NCI-H1436 treated with DMSO at 0.1 percent for 48 hours (cell line): ENCODE results near the gene C10orf143.

Source experiments
- DNase-seq: peaks from one replicate; lab custom pipeline; 2025; lab: John Stamatoyannopoulos, UW

The C10orf143 gene

DNA sequence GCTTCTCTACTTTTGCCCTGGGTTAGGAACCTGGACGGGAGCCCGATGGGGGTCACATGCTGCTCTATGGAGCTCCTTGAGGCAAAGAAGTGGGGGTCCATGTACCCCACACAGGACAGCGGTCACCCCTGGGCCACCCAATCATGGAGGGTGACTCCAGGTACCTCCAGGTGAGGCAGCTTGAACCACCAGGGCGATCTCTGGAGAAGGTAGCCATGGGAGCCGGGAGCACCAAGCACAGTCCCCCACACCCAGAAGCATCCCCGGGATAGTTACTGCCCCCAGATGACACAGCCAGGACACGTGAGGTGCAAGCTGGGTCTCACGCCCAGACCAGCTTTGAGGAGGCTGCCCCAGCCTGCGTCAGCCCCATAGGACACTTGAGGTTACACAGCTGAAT, 58.4 kb downstream of the C10orf143 start:
- DNase-seq: no peak

GRCh38 chr10:130050721-130051120, 59.9 kb downstream of the C10orf143 start:
- no peak for DNase-seq

GRCh38 chr10:130049987-130050386, 60.6 kb downstream of the C10orf143 start:
- no peak for DNase-seq

DNA sequence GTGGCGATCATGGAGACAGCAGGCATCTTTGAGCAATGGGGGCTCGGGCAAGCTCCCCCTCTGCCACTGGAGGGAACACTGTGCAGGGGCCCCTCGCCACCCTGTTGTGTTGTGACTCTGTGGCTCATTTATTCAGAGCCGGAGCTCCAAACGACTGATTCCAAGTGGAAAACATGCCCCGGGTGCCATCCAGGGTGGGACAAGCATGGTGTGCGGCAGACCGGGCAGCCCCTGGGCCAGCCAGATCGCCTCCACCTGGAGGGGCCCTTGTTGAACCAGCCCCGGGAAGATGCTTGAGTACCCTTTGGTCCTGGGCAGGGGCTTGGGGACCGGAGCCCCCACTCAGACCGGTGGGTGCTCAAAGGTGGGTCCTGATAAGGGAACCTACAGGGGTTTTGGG, 61.4 kb downstream of the C10orf143 start:
- no peak for DNase-seq

DNA sequence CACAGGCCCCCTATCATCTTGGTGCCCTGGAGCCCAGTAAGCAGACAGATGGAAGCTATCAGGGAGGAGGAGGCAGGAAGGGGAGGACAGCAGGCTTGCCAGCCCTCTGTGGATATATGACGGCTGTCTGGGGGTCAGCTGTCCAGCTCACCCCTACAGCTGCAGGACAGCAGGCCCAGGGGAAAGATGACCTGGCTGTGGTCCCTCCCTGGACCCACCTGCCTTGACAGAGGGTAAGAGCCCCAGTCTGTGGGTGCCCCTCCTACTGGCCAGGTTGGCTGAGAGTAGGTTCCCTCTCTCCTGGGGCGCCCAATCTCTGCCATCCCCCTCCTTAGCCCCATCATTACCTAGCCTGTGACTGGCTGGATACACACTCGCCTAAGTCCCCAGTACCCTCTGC, 62.5 kb downstream of the C10orf143 start:
- no peak for DNase-seq

- no peak for DNase-seq
These were observed 63.3 kb downstream of the C10orf143 start for GRCh38 chr10:130047336-130047735.

DNA sequence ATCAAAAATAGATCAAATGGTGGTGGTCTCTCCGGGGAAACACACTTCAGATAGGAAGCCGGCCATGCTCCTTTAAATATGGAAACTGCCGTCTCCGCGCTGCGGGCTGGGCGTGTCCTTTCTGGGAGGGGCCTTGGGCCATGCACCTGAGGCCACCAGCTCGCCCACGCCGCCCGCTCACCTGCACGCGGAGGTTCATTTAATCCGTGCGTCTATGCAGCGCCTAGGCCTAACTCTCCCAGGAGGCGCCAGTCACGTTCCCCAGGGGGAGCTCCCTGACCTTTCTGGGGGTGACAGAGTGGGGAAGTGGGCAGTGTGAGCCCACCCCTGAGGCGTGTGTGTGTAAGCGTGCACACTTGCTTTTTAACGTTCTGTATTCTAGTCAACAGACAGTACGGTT, 64.0 kb downstream of the C10orf143 start:
- DNase-seq: no peak

DNA sequence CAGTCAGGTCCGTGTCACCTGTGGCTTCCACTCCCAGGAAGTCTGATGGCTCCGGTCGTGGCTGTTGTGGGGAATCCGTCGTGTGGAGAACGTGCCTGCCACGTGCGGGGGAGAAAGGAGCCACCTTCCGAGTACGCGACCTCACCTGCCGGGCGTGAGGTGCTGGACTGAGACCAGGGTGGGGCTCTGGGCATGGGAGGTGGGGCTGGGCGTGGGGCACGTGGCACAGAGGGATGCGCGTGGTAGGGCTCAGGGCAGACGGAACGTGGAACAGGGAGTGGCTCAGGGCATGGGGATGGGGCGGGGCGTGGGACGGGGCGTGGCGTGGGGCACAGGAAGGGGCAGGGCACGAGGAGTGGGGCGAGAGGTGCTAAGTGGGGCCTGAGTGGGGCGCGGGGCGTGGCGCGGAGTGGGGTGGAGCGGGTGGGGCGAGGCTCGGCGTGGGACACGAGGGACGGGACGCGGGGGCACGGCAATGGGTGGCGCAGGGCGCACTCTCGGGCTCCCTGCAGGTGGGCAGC, 64.8 kb downstream of the C10orf143 start:
- no peak for DNase-seq

DNA sequence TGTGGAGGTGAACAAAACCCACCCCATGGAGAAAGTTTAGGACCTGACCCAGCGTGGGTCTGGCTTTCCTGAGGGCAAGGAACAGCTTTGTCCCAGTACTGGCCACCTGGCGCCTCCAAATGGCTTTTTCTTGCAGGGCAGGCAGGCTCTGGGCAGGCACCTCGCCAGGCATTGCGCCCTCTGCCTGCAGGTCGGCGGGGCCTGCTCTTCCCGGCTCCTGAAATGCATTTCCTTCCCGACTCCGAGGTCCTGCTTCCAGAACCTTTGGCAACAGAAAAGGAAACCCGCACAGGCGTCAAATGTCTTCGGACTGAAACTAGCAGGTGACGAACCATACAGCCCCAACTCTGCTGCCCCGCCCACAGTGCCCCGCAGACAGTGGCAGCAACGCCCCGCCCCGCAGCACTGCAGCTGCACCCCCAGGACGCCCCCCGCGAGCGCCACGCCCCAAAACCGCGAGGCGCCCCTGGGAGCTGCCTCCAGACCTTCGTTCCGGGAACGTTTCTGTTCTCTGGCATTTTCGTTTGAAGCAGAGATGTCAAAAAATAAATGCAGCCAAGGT, 65.5 kb downstream of the C10orf143 start:
- DNase-seq: no peak

GRCh38 chr10:130044067-130045061, 66.3 kb downstream of the C10orf143 start:
- DNase-seq: no peak

- DNase-seq: no peak
These were observed 67.1 kb downstream of the C10orf143 start for GRCh38 chr10:130043491-130043890.

GRCh38 chr10:130042381-130042780, 68.2 kb downstream of the C10orf143 start:
- no peak for DNase-seq

DNA sequence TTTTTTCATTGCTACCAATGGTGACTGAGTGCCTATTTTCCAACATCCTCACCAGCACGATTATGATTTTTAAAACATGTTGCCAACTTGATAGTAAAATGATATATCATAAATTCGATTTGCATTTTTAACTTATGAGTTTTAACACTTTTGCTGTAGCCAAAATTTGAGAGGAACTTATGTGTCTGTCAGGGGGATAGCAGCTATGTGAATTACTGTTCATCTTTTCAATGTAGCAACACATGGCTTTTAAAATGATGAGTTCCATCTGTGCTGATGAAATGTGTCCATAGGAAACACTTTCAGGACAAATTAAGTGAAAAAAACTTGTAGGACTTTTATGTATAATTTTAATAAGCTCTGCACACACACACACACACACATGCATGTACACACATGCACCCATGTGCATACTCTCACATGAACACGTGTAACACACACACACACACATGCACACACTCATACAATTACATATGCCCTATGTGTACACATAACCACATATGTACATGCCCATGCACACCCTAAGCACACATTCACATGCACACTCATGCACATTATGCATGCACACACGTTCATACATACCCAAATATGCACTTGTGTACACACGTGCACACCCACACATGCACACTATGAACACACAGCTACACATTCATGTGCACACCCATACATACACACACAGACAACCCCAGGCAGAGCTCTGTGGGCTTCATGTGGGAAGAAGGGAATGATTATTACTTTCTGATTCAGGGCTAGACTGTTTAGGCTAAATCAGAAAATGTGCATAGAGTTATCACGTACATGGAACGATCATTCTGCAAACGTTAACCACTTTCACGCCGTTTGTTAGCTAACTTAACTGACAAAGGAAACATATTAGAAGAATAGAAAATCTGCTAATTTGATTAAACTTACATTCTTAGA, 68.9 kb downstream of the C10orf143 start:
- no peak for DNase-seq

DNA sequence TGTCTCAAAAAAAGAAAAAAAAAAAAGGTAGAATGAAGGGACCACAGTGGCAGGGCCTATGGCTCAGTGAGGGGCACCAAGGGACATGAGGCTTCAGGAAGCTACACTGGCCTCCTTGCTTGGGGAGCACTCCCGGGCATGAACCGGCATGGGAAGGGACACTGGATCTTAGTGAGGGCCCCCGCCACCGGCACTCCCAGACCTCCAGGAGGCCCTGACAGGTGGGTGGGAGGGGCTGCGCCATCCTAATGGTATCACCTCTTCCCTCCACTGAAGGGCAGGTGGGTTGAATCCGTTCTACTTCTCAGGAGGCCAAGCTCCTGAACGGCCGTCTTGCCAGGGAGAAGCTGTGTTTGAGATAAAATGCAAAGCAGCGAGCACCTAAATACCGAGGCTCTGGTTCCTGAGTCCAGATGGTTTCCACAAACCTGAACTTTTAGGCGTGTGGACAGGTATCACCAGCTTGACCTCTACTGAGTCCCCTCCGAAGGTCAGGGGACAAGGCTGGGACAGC, 69.8 kb downstream of the C10orf143 start:
- no peak for DNase-seq

DNA sequence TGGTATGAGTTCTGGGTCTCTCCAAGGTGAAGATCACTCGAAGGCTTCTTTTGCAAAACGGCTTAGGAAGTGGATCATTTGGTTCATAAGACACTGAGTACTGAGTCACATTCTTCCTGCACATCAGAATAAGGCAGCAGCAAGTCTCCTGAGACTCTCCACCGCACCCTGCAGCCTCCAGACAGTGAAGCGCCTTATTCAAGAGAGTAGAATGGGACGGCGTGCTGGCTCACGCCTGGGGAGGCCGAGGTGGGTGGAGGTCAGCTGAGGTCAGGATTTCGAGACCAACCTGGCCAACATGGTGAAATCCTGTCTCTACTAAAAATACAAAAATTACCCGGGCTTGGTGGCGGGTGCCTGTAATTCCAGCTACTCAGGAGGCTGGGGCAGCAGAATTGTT, 70.3 kb downstream of the C10orf143 start:
- no peak for DNase-seq

- no peak for DNase-seq
These were observed 71.5 kb downstream of the C10orf143 start for GRCh38 chr10:130039141-130039540.

DNA sequence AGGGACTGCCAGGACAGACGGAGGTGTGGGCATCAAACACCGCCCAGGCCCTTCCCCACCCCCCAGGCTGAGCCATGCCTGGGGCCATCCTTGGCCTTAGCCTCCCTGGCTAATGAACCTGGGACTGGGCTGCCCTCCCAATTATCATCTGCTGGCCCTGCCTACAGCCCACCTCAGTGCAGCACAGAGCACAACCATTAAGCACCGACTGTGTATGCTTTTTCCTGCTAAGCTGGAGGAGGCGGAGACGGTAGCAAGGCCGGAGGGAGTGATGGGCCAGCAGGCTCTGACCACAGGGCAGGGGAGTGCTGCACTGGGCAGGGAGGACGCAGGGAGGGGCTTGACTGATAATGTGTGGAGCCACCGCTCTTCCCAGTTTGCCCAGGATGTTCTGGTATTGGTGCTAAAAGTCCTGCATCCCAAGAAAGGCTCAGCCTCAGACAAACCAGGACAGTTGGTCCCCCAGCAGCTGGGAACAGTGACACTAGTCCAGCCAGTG, 72.0 kb downstream of the C10orf143 start:
- DNase-seq: no peak

GRCh38 chr10:130038019-130038555, 72.5 kb downstream of the C10orf143 start:
- no peak for DNase-seq

- DNase-seq: no peak
These were observed 73.4 kb downstream of the C10orf143 start for GRCh38 chr10:130037169-130037661.

DNA sequence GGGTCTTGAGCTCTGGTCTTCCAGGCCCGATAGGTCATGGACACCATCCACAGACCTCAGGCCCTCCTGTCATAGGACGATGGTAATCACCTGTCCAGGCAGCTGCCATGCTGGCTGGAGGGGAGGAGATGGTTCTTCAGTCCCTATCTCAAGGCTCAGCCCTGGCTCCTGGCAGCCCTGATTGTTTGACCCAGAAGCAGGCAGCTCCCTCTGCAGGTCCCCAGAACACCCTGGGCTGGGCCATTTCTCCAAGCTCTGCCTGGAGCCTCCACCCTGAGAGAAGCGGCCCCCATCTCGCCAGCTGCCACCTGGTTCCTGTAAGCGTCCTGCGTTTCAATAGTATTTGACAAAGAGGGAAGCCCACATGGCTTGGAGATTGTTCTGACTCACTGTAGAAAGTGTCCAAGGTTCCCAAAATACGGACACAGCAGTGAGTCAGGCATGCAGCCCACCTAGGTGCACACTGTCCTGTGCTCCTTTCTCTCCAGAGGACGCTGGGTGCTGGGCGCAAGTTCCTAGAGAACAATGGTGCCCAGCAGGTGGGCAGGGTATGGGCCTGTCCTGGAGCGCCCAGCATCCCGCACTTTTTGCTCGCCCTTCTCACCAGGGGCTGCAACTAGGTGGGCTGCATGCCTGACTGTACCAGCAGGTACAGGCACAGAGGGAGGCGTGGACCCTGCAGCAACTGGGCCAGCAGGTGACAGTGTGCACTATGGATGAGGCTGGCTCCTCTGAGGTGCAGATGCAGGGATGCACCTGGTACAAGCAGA, 74.1 kb downstream of the C10orf143 start:
- no peak for DNase-seq
